DOHH2 (cell line): Measurements from ENCODE around the gene ONECUT3.

ENCODE experiments used
- H3F3A ChIP-seq: fragments of 200-600 bp; sonication (generic), shearing (Covaris generic); 2 replicates; pipeline ENCODE4 v1.6.0; 2016; ENCODE audit warnings: antibody characterized with exemption, mild to moderate bottlenecking; ENCODE audit not compliant: control insufficient read depth, insufficient read depth
- H3K27ac ChIP-seq: fragments of 200-600 bp; sonication (generic); 2 replicates; pipeline ENCODE4 v1.5.1; 2014; ENCODE audit warnings: low read depth, mild to moderate bottlenecking, low read length, moderate library complexity
- H3K27me3 ChIP-seq: fragments of 200-600 bp; sonication (generic); 2 replicates; pipeline ENCODE4 v1.6.1; 2014; ENCODE audit warnings: mild to moderate bottlenecking, low read length, mixed read lengths; ENCODE audit not compliant: control insufficient read depth
- H3K36me3 ChIP-seq: fragments of 200-600 bp; sonication (generic); 2 replicates; pipeline ENCODE4 v1.6.1; 2014; ENCODE audit warnings: mild to moderate bottlenecking, low read length, moderate library complexity, mixed read lengths; ENCODE audit not compliant: control insufficient read depth
- H3K4me1 ChIP-seq: fragments of 200-600 bp; sonication (generic); 2 replicates; pipeline ENCODE4 v1.6.1; 2014; ENCODE audit warnings: mild to moderate bottlenecking, low read length, mixed read lengths; ENCODE audit not compliant: control insufficient read depth
- H3K4me2 ChIP-seq: fragments of 200-600 bp; sonication (generic); 2 replicates; pipeline ENCODE4 v1.6.0; 2014; ENCODE audit warnings: mild to moderate bottlenecking, low read length, moderate library complexity
- H3K4me3 ChIP-seq: fragments of 200-600 bp; sonication (generic); 2 replicates; pipeline ENCODE4 v1.5.1; 2014; ENCODE audit warnings: mild to moderate bottlenecking, low read length, mixed read lengths
- H3K79me2 ChIP-seq: fragments of 200-600 bp; sonication (generic); 2 replicates; pipeline ENCODE4 v1.6.1; 2014; ENCODE audit warnings: mild to moderate bottlenecking, low read length, mixed read lengths; ENCODE audit not compliant: control insufficient read depth
- H3K9me2 ChIP-seq: fragments of 200-600 bp; sonication (generic); replicated peaks from 2 replicates; pipeline ENCODE4 v1.6.1; 2014; ENCODE audit warnings: mild to moderate bottlenecking, low read length, mixed read lengths; ENCODE audit not compliant: control insufficient read depth
- H3K9me3 ChIP-seq: fragments of 200-600 bp; sonication (generic); 2 replicates; pipeline ENCODE4 v1.6.1; 2014; ENCODE audit warnings: antibody characterized with exemption, low read length, mixed read lengths; ENCODE audit not compliant: control insufficient read depth, insufficient read depth
- H4K20me1 ChIP-seq: fragments of 200-600 bp; sonication (generic); 2 replicates; pipeline ENCODE4 v1.6.0; 2014; ENCODE audit warnings: low read depth, mild to moderate bottlenecking, antibody characterized with exemption, low read length, moderate library complexity; ENCODE audit not compliant: control insufficient read depth, insufficient read depth
- CTCF ChIP-seq: fragments of 200-600 bp; sonication (generic); IDR thresholded peaks from one replicate; pipeline ENCODE4 v1.5.1; 2014; ENCODE audit warnings: antibody characterized with exemption, mild to moderate bottlenecking, low read depth, low read length; ENCODE audit not compliant: poor library complexity, severe bottlenecking
- EZH2phosphoT487 ChIP-seq: fragments of 200-600 bp; sonication (generic); IDR thresholded peaks from 2 replicates; pipeline ENCODE4 v1.6.1; 2017; ENCODE audit warnings: borderline replicate concordance, mild to moderate bottlenecking, antibody characterized with exemption, low read length, moderate library complexity, mixed read lengths

Gene ONECUT3

GRCh38 chr19:1757468-1758230 lies 4.3 kb downstream of the ONECUT3 start:
- Histone ChIP-seq H3K4me1 (no peaks in the 10 kb centered on the region), H3K4me3 (no peak overlapping the region), H3K4me2 (no peak overlapping the region), H4K20me1 (no peaks in the 10 kb centered on the region), H3F3A (no peaks in the 10 kb centered on the region), H3K36me3 (no peaks in the 10 kb centered on the region), H3K79me2 (no peaks in the 10 kb centered on the region), H3K9me2 (no peaks in the 10 kb centered on the region), H3K9me3 (no peaks in the 10 kb centered on the region), H3K27ac (no peak overlapping the region), H3K27me3 (peaks cover 60% of the 10 kb centered on the region)
- TF ChIP-seq EZH2phosphoT487 (peak; percentile 62; the same call in 1 of the 2 replicates), CTCF (no peak)

GRCh38 chr19:1758231-1758577 lies 4.9 kb downstream of the ONECUT3 start:
- Histone ChIP-seq H3K4me3 (no peak overlapping the region), H3K27ac (no peak overlapping the region), H3F3A (no peaks in the 10 kb centered on the region), H3K4me1 (no peaks in the 10 kb centered on the region), H3K4me2 (no peak overlapping the region), H3K79me2 (no peaks in the 10 kb centered on the region), H3K27me3 (peaks cover 54% of the 10 kb centered on the region), H4K20me1 (no peaks in the 10 kb centered on the region), H3K36me3 (no peaks in the 10 kb centered on the region), H3K9me2 (no peaks in the 10 kb centered on the region), H3K9me3 (no peaks in the 10 kb centered on the region)
- TF ChIP-seq CTCF = no peak
- TF ChIP-seq EZH2phosphoT487 = 0 out of 2 replicates have a peak, but pooled peaks have one; percentile 60

GRCh38 chr19:1758959-1759903 lies 5.9 kb downstream of the ONECUT3 start:
- Histone ChIP-seq H3K4me1 (no peaks in the 10 kb centered on the region), H3K4me2 (no peak overlapping the region), H3F3A (peaks cover 2% of the 10 kb centered on the region; the same call in 1 of the 2 replicates), H3K9me2 (no peaks in the 10 kb centered on the region), H3K27ac (no peak overlapping the region), H3K4me3 (no peak overlapping the region), H3K9me3 (no peaks in the 10 kb centered on the region), H3K79me2 (no peaks in the 10 kb centered on the region), H4K20me1 (no peaks in the 10 kb centered on the region), H3K36me3 (no peaks in the 10 kb centered on the region), H3K27me3 (peaks cover 55% of the 10 kb centered on the region)
- TF ChIP-seq EZH2phosphoT487 (no peak), CTCF (no peak)
